NCI-H82 (cell line): ENCODE results near the gene PGBD5.
A peak's percentile ranks its signal among the peaks of the same experiment; 100 is the strongest.

Experiments
- DNase-seq: peaks from one replicate; lab custom pipeline; 2025; lab: John Stamatoyannopoulos, UW

The PGBD5 gene

GRCh38 chr1:230301322-230301721, 124.8 kb downstream of the PGBD5 start:
- no peak for DNase-seq

- no peak for DNase-seq
These were observed 125.5 kb downstream of the PGBD5 start for GRCh38 chr1:230300322-230301301.

- DNase-seq = no peak
These were observed 126.7 kb downstream of the PGBD5 start for GRCh38 chr1:230299191-230300006.

DNA sequence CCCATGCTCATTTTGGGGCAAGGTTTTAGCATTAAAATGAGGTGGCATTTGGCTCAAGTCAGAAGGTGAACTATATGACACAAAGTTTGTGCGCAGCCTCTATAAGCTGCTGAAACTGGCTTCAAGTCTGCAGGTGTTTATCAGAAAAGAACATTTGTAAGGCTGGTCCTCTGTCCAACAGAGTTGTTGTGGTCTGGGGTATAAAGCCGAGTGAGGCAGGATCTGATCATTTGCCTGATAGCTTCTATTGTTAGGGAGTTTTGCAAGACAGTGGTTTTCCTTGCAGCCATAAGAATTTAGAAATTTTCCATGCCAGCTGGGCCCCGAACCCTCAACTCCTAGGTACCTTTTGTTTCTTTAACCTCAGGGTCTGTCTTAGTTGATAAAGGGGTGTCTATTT, 130.8 kb downstream of the PGBD5 start:
- no peak for DNase-seq

DNA sequence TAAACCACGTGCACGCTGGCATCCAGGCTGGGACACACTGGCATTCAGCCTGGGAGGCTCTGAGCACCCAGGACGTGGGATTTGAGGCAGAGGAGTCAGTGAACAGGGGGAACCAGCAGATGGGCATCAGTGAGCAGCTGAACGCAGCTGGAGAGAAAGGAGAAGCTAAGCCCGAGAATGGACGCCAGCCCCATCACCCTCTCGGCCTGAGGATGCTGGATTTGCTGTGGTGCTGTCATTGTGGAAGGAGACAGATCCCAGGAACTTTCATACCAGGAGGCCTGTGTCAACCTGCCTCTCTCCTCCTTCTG, 132.8 kb downstream of the PGBD5 start:
- no peak for DNase-seq

- peak; percentile 36 for DNase-seq
These were observed 133.3 kb downstream of the PGBD5 start for GRCh38 chr1:230292689-230293389.

DNA sequence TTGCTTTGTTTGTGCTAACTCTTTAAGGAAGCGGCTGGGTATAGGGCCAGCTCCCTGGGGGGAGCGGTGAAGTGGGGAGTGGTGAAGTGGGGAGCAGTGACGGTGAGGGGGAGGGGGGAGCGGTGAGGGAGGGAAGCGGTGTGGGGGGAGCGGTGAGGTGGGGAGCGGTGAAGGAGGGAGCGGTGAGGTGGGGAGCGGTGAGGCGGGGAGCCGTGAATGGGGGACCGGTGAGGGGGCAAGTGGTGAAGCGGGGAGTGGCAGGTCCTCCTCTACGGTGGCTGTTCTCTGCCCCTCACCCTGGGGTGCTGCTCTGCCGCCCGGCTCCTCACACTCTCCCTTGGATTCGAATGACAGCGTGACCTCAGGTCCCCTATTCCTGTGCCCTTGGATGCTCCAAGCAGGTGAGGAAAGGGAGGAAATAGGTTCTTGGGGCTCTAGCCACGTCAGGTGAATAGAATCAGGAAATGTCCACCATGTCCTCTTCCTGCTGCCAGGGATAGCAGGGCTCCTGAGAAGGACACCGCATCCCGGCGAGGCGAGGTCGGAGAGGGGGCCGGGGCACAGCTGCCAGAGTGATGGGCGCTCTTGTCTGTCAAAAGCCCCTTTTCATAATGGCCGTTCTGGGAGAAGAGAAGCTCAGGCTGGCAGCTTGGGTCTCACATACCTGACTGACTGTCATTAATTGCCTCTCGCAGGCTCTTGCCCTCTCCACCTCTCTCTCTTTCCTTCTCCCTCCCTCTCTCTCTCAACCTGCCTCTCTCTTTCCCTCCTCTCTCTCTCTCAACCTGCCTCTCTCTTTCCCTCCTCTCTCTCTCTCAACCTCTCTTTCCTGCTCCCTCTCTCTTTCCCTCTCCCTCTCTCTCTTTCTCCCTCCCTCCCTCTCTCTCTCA, 134.2 kb downstream of the PGBD5 start:
- no peak for DNase-seq

GRCh38 chr1:230289350-230289644, 136.8 kb downstream of the PGBD5 start:
- no peak for DNase-seq

DNA sequence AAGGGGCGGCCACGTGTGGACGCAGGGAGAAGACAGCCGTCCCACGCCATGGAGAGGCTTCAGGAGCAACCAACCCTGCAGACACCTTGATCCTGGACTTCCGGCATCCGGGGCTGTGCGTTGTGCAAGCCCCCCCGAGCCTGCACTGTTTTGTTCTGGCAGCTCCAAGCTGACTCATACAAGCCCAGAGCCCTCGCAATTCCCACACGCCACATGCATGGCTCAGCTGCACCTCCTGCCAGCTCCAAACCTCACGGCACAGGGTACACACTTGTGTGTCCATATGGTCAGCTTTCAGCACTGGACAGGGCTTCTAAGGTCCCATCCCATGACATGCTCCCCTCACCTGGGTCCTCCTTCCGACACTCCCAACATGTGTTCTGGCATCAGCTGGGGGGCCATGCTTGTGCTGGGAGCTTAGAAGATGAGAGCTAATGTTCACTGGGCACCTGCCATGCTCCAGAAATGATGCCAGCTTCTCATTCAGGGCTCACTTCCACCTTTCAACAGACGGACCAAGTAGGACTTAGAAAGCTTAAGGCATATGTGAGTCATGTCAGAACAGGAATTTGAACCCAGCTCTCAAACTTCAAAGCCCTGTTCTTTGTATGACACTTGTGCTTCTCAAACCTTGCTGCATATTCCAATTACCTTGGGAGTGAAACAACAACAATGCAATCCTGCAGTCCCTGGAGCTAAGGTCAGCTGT, 137.3 kb downstream of the PGBD5 start:
- DNase-seq = no peak

GRCh38 chr1:230287674-230288315, 138.3 kb downstream of the PGBD5 start:
- no peak for DNase-seq

GRCh38 chr1:230286890-230287269, 139.3 kb downstream of the PGBD5 start:
- DNase-seq = peak; percentile 15

DNA sequence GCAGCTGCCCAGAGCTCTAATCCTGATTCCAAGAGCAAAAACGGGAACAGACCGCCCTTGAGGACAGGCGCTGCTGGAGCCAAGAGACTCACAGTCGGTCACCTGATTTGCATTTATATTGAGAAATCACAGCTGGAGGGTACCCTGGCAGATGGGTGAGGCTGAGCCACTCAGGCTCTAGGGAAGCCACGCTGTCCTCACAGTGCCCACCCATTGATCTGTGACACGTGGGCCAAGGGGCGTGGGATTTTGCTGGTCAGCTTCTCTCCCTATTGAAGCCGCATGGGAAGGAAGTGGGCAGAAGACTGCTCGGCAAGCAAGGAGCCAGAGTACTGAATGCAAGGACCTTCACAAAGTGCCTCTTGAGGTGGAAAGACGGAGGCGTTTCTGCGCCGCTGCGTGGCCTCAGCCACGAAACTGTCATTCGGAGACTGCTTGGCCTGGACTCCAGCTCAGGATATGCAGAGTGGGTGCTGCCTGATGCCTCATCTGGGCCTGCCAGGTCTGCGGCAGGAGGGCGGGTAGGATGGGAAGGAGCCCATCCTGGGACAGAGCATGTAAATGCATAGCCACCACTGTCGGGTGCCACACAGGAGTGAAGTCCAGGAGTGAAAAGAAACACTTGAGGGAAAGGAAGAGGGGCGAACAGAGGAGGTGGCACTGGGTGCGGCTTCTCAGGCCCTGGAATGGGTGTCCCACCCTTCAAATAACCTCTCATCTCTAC, 139.8 kb downstream of the PGBD5 start:
- peak; percentile 22 for DNase-seq

GRCh38 chr1:230285351-230285750, 140.8 kb downstream of the PGBD5 start:
- DNase-seq = no peak

DNA sequence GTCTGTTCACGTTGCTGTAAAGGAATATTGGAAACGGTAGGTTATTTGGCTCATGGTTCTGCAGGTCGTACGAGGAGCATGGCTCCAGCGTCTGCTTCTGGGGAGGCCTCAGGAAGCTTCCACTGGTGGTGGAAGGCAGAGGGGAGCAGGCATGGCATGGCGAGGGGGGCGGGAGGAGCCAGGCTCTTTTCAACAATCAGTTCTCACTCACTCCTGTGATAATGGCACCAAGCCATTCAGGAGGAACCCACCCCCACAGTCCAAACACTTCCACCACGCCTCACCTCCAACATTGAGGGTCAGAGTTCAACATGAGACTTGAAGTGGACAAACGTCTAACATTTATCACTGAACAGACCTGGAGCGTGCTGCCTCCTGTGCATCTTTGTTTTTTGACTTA, 141.2 kb downstream of the PGBD5 start:
- DNase-seq = no peak

DNA sequence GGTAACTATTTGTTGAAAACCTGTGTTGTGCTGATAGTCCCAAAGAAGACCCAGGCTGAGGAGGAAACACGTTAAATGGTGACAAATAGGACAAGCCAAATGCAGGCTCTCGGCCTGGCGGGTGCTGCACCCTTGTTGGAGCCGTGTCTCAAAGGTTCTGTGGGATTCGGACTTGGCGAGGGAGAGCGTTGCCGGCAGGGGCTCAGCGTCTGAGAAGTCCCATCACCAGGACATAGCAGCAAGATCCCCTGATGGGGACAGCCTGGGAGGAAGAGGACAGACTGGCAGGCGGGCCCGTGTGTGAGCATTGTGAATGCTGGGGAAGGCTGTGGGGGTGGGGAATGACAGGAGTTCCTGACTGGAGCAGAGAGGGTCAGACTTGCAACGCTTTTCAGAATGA, 142.5 kb downstream of the PGBD5 start:
- DNase-seq = no peak

DNA sequence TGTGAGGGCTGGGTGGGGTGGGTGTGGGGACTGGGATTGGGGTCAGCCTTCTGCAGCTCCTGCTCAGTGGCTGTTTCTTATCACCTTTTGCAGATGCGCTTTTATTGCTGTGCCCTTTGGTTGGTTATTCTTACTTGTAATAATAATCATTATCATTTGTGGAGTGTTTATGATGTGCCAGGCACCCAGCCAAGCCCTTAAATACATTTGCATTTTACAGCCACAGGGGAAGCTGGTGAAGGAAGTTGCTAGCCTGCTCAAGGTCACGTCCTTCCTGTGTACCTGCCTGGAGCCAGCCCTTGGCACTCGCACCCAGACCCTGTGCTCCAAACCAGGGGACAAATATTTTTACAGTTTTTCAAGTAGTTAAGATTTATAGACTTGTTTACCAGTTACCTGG, 144.0 kb downstream of the PGBD5 start:
- DNase-seq = no peak

GRCh38 chr1:230281556-230281955, 144.6 kb downstream of the PGBD5 start:
- DNase-seq = no peak

DNA sequence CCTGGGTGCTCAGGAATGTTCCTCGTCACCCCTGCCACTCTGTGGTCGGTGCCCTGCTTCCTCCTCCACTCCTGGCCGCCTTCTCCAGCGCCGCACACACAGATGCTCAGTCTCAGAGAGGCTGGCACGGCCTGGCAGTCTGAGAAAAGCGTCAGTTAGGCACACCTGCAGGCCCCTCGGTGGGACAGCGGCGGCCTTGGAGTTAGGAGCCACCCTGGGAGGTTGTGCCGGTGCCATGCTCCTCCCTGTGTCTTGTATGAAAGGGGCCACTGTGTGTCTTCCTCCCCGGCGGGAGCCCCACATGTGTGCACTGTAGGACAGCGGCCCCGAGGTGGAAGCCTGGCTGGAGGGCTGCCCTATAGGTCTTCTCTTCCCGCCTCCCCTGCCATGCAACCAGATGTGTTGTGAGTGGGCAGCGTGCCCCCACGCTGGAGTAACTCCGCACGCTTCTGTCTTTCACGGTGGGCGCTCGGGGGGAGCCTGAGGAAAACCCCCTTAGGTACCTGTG, 145.2 kb downstream of the PGBD5 start:
- no peak for DNase-seq

DNA sequence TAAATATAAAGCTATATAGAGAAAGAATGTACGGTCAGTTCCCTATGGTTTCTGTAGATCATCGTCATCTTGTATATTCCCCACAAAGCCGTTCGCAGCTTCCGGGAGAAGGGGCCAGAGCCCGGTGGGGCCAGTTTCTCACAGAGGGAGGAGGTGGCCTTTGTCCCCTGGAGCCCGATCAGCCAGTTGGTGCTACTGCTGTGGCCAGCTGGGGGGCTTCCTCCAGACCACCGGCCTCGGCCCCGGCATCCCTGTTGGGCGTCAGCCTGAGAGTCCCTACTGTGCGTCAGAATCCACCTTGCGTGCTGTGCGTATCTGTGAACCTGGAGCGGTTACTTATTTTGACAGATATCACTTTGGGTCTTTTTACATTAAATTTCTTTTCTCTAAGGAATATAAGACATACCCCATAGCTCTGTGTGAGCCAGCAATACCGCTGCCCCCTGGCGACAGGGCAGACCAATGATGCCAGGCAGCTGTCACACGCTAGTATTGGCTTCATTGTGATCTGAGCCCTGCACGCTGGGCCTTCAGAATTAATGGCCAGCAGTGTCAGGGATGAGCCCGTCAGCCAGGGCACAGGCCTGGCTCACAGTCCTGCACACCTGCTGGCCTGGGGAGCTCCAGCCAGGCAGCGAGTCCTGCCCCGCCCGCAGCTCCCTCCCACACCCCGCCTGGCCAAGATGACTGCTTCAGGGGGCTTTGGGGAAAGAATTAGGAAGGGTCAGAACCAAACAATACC, 145.9 kb downstream of the PGBD5 start:
- no peak for DNase-seq
